Renal cortical epithelial cell (primary cell): ENCODE results near the gene GRK5. TPM values are rescaled to one million over a fixed set of nuclear protein-coding genes. Genes with fewer than 3 reads are reported as not detected.
"Not testable (repeated sequence)": the region's sequence is repeated elsewhere in the genome, so short reads cannot be mapped to it uniquely, and the experiment has no call there.

Experiments
- DNase-seq: peaks from one replicate; pipeline ENCODE4 v3.0.0-alpha.2; 2011; ENCODE audit warnings: low read depth
- total RNA-seq: library from RNA; depleted of rRNA; stranded (reverse); fragments of >200 nt; gene quantifications from 2 replicates; pipeline ENCODE4 v1.2.3, GENCODE V29; 2014

The GRK5 gene
- total RNA-seq, 1 donor from 2014 or later = 1.1 TPM

- no peak for DNase-seq
These were observed 252.4 kb downstream of the GRK5 start for GRCh38 chr10:119459681-119460340.

GRCh38 chr10:119460369-119461195, 253.2 kb downstream of the GRK5 start:
- no peak for DNase-seq

- DNase-seq = peak; percentile 86
These were observed 254.0 kb downstream of the GRK5 start for GRCh38 chr10:119461380-119461779.

- DNase-seq = no peak
These were observed 254.6 kb downstream of the GRK5 start for GRCh38 chr10:119461923-119462322.

GRCh38 chr10:119462773-119463172, 255.4 kb downstream of the GRK5 start:
- no peak for DNase-seq

- DNase-seq = not testable (repeated sequence)
These were observed 255.8 kb downstream of the GRK5 start for GRCh38 chr10:119463195-119463594.

- no peak for DNase-seq
These were observed 257.7 kb downstream of the GRK5 start for GRCh38 chr10:119465085-119465484.

GRCh38 chr10:119466076-119466475, 258.7 kb downstream of the GRK5 start:
- DNase-seq = no peak

- peak; percentile 31 for DNase-seq
These were observed 259.3 kb downstream of the GRK5 start for GRCh38 chr10:119466655-119467054.

- DNase-seq = no peak
These were observed 261.4 kb downstream of the GRK5 start for GRCh38 chr10:119468542-119469324.

GRCh38 chr10:119469325-119469707, 261.9 kb downstream of the GRK5 start:
- no peak for DNase-seq

GRCh38 chr10:119469846-119470245, 262.5 kb downstream of the GRK5 start:
- no peak for DNase-seq

GRCh38 chr10:119470920-119471702, 263.7 kb downstream of the GRK5 start:
- no peak for DNase-seq

- DNase-seq = no peak
These were observed 266.4 kb downstream of the GRK5 start for GRCh38 chr10:119473771-119474170.

- DNase-seq = no peak
These were observed 267.2 kb downstream of the GRK5 start for GRCh38 chr10:119474606-119475005.

- DNase-seq = no peak
These were observed 270.1 kb downstream of the GRK5 start for GRCh38 chr10:119477444-119477843.

- no peak for DNase-seq
These were observed 270.9 kb downstream of the GRK5 start for GRCh38 chr10:119478111-119478802.

GRCh38 chr10:119478811-119479341, 271.5 kb downstream of the GRK5 start:
- no peak for DNase-seq

GRCh38 chr10:119479532-119479931, 272.2 kb downstream of the GRK5 start:
- no peak for DNase-seq

- no peak for DNase-seq
These were observed 273.3 kb downstream of the GRK5 start for GRCh38 chr10:119480667-119481066.
